GM18526 (cell line): ENCODE data around the gene PLCB1.

Experiments
- POLR2A ChIP-seq: IDR thresholded peaks from 3 replicates; pipeline ENCODE4 v1.6.1; 2011; ENCODE audit not compliant: insufficient read length; ENCODE audit errors: extremely low read depth

Gene PLCB1

GRCh38 chr20:8145246-8146168 is 13.4 kb downstream of the PLCB1 start:
- no peak for TF ChIP-seq POLR2A

- TF ChIP-seq POLR2A = no peak
These were observed 15.4 kb downstream of the PLCB1 start for GRCh38 chr20:8147476-8147875.

DNA sequence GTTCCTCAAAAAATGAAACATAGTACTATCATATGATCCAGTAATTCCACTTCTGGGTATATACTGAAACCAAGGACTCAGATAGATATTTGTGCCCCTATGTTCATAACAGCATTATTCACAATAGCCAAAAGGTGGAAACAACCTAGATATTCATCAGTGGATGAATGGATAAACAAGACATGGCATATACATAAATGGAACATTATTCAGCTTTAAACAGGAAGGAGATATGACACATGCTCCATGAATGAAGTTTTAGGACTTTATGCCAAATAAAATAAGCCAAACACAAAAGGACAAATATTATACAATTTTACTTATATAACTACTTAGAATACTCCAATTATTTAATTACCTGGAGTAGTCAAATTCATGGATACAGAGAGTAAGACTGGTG is 16.4 kb downstream of the PLCB1 start:
- TF ChIP-seq POLR2A = no peak

- no peak for TF ChIP-seq POLR2A
These were observed 18.5 kb downstream of the PLCB1 start for GRCh38 chr20:8150591-8150990.

DNA sequence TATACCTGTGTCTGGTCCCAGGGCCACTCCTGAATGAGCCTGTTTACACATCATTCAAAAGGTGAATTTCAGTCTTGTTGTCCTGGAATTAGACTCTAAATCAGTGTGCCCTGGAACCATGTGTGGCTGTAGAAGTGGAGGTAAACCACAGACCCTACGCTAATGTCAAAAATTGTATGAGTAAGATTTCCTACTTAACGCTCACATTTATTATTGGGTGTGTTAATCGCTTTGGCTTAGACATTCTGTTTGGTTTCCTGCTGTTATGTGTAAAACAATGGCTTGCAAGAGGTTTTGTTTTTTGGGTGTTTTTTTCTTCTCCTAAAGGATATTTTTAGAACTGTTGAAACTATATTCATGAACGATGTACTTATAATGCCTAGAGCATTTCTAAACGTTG is 19.3 kb downstream of the PLCB1 start:
- TF ChIP-seq POLR2A = no peak

DNA sequence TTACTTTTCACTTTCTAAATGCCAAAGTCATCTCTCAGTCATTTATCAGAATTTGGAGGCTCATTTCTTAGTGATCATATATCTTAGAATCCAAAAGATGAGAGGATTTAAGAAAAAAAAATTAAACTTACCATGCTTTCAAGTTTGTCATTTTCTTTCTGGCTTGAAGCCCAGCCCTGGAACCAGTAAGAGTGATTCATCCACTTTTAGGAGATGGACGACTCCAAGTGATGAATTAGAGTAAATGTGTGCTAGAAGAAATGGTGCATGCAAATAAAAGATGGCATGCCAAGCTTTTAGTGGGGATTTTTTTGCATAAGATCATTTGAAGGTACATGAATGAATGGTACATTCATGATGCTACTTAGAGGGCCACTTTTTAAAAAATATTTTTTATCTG is 20.1 kb downstream of the PLCB1 start:
- TF ChIP-seq POLR2A = no peak

GRCh38 chr20:8152847-8153246 is 20.8 kb downstream of the PLCB1 start:
- no peak for TF ChIP-seq POLR2A

- no peak for TF ChIP-seq POLR2A
These were observed 21.3 kb downstream of the PLCB1 start for GRCh38 chr20:8153281-8153908.

DNA sequence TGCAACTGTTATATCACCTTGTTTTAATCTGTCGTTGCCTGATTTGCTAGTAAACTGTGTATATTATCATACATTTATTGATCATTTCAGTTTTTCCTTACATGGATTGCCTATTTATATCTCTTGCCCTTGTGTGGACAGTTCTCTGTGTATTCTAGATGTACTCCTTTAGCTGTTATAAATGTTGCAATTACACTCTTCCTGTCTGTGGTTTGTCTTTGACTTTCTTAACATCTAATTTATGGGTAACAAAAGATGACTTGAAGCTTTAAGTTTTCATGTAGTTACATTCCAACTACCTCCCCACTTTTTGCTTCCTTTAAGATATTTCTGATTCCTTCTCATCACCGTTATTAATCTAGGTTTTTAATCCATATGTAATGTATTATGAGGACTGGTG is 22.6 kb downstream of the PLCB1 start:
- TF ChIP-seq POLR2A = no peak

DNA sequence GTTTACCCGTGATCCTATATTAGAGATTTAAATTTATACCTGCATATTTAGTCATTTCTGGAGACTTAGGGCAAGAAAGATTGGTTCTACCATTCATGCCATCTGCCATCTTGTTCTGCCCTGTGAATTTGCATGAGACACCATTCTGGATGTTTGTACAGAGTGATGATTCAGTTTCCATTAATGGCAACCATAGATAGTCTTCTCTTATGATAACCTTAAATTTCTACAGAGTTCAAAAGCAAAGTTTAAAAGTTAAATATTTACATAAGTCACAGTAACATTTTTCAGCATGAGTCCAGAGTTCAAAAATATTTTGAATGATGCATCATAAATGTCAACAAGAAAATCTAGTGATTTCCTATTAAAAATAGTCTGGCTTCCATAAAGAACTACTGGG is 23.2 kb downstream of the PLCB1 start:
- TF ChIP-seq POLR2A = no peak

GRCh38 chr20:8155812-8156211 is 23.7 kb downstream of the PLCB1 start:
- TF ChIP-seq POLR2A = no peak

GRCh38 chr20:8156235-8157079 is 24.4 kb downstream of the PLCB1 start:
- no peak for TF ChIP-seq POLR2A

DNA sequence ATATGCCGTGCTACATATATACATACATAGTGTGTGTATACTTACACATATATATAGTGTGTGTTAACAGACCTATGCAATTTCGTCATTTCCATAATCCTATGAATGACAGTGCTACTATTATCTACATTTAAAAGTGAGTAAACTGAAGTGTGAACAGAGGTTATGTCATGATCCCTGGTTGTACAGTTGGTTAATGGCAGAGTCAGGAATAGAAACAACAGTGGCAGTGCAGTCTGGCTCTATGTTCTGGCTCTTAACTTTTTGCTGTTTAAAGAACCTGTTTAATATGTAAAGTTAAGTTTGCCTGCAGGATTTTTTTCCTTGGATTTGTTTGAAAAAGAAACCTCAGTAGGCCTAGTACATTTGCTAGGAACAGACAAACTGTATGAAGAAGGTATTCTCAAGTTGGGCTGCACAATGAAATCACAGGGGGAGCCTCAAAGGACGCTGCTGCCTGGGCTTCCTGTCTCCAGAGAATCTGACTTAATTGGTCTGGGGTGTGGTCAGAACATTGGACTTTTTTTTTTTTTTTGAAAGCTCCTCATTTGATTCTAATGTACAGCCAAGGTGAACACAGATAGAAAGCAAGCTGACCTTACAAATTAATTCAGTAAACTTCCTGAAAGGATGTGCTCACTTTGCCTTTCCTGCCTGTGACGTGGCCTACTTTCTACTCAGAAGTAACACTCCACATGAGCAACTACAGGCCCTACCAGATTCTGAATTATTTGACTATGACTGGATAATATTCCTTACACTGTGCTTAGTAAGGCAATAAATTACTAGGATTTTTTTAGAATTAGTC is 29.4 kb downstream of the PLCB1 start:
- TF ChIP-seq POLR2A = no peak

GRCh38 chr20:8162610-8163009 is 30.5 kb downstream of the PLCB1 start:
- no peak for TF ChIP-seq POLR2A

DNA sequence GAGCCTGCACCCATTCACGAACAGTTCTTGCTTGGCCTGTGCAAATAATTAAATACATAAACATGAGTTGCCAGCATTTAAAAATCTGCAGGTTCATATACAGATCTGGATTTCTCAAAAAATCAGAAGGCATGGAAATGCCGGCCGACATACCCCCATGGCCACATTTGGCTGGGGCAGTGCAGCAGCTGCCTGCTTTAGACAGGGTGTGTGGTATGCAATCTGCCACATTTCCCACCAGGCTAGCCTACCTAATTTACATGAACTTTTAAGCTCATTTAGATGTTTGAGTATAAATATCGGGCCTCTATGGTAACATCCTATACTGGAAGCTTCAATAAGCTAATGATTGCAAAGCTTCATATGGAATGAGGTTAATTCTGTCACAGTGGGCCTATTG is 31.5 kb downstream of the PLCB1 start:
- no peak for TF ChIP-seq POLR2A
